SK-N-MC (cell line): ENCODE data around the gene PLA2G6.

ENCODE experiments used
- DNase-seq: peaks from one replicate; pipeline ENCODE4 v3.0.0-alpha.2; 2011; ENCODE audit warnings: low read depth, low spot score
- H3K27ac ChIP-seq: fragments of 200-600 bp; sonication (generic); 2 replicates; pipeline ENCODE4 v1.5.1; 2016; ENCODE audit warnings: mixed run types
- H3K36me3 ChIP-seq: fragments of 200-600 bp; sonication (generic); 2 replicates; pipeline ENCODE4 v1.6.1; 2017; ENCODE audit warnings: antibody characterized with exemption, low read length, mixed read lengths; ENCODE audit not compliant: insufficient read depth
- H3K4me3 ChIP-seq: fragments of 200-600 bp; sonication (generic); 2 replicates; pipeline ENCODE4 v1.5.1; 2016
- H3K9ac ChIP-seq: fragments of 200-600 bp; sonication (generic); 2 replicates; pipeline ENCODE4 v1.8.0; 2017; ENCODE audit warnings: mixed run types, mixed read lengths; ENCODE audit not compliant: insufficient read length
- H3K9me3 ChIP-seq: fragments of 200-600 bp; sonication (generic); 2 replicates; pipeline ENCODE4 v1.6.1; 2017; ENCODE audit warnings: low read depth, mild to moderate bottlenecking, antibody characterized with exemption, low read length, moderate library complexity, mixed read lengths
- EZH2 ChIP-seq: fragments of 200-600 bp; sonication (generic); IDR thresholded peaks from one replicate; pipeline ENCODE4 v1.6.1; 2017; ENCODE audit warnings: antibody characterized with exemption
- FOXP2 ChIP-seq: optimal IDR thresholded peaks from 2 replicates; pipeline ENCODE3; 2011; ENCODE audit warnings: mild to moderate bottlenecking, moderate library complexity; ENCODE audit not compliant: insufficient read depth; ENCODE audit errors: extremely low read length, control extremely low read depth
- POLR2AphosphoS5 ChIP-seq: IDR thresholded peaks from 2 replicates; pipeline ENCODE4 v1.6.1; 2012; ENCODE audit warnings: mild to moderate bottlenecking, low read depth, low read length, borderline replicate concordance

The PLA2G6 gene

DNA sequence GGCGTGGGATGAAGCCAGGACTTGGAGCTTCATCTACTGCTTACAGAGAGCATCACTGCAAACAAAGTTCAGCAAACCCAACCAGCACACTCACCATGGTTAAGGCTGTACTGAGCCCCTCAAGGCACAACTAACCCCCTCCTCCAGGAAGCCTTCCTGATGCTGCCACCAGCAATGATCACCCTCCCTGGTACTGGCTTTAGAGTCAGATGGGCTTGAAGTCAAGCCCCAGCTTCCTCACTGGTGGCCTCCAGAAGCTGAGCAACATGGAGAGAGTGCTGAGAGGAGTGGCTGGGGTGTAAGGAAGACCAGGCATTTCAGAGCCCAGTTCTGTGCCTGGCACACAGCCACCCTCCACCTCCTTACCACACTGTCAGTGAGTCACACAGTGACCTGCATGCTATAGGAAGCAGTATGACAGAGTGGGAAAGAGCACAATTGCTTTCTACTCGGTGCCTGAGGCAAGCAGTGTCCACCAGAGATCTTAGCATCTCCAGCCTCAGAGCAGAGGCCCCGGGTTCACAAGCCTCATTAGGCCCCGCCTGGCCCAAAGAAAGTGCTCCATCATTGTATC lies 46.4 kb downstream of the PLA2G6 start:
- no peak for DNase-seq
- H3K4me3 ChIP-seq: no peak overlapping the region
- TF ChIP-seq EZH2 (no peak), FOXP2 (no peak), POLR2AphosphoS5 (no peak)
- H3K36me3 ChIP-seq: no peaks in the 10 kb centered on the region
- no peaks in the 10 kb centered on the region for H3K9me3 ChIP-seq
- no peak overlapping the region for H3K27ac ChIP-seq
- no peak overlapping the region for H3K9ac ChIP-seq

DNA sequence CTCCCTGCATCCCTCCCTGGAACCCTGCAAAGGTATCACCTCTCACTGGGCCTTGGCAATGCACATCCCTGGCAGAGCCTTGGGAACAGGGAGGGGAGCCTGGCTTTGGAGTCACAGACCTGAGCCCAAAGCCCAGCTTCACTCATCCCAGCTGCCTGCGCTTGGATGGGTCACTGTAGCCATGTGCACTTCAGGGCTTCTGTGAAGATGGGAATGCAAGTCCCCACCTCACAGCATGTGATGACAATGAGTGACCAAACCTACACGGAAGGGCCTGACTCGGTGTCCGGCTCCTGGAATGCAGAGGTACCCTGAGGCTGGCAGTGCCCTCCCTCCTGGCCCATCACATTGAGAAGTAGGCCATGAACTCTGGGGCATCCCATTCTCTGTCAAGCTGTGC lies 48.3 kb downstream of the PLA2G6 start:
- Histone ChIP-seq H3K36me3 (no peaks in the 10 kb centered on the region), H3K4me3 (no peak overlapping the region), H3K9ac (no peak overlapping the region)

DNA sequence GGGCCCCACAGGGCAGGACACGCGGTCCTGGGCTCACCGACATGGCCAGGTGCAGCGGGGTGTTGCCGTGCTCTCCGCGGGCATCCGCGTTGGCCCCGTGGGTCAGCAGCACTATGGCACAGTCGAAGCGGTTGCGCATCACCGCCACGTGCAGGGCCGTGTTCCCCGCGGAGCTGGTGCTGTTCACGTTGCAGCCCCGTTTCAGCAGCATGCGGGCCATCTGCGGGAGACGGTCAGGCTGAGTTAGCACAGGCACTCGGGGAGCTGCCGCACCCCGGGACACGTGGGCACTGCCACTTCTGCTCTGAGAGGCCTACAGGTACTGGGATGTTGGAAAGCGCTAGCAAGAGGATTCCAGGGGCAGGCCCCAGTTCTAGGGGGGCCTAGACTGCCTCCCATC lies 48.8 kb downstream of the PLA2G6 start:
- Histone ChIP-seq H3K9ac (no peak overlapping the region), H3K27ac (no peak overlapping the region), H3K4me3 (no peak overlapping the region), H3K9me3 (no peaks in the 10 kb centered on the region), H3K36me3 (no peaks in the 10 kb centered on the region)
- no peak for DNase-seq
- no peak for TF ChIP-seq FOXP2
- TF ChIP-seq POLR2AphosphoS5: no peak
- no peak for TF ChIP-seq EZH2

More for the DNA sequence above, 48.3 kb downstream of the PLA2G6 start:
- H3K27ac ChIP-seq: no peak overlapping the region
- no peak for DNase-seq
- no peaks in the 10 kb centered on the region for H3K9me3 ChIP-seq
- TF ChIP-seq FOXP2: no peak
- no peak for TF ChIP-seq EZH2
- TF ChIP-seq POLR2AphosphoS5: no peak

DNA sequence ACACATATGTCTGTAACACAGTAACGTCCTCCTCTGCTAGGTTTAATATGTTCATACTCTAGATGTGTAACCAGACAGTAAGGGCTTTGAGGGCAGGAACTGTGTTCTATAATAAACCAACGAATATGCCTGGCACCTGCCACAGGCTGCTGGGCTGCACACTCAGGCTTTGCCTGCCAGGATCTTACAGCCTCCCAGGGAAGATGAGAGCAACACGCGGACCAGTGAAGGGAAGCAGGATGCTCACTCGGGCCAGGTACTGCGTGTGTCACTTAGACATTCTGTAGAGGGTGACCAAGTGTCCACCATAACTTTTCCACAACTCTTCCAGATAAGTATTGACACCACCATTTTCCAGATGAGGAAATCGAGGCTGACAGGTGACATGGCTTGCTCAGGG lies 49.5 kb downstream of the PLA2G6 start:
- DNase-seq: no peak

DNA sequence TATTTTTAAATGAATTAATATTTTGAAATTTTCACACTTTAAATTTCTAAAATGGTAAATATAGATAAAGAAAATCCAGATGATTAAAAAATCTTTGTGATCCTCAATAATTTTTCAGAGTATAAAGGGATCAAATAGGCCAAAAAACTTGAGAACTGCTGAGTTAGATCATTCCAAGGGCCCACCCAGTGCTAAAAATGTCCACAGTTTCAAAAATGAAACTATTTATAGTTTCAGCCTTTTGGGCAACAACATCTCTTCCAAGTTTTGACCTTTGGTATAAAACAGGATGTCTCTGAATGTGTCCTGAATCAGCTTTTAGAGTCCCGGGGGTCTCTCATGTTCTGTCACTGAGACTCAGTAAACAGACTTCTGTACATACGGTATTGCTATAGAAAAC lies 50.2 kb downstream of the PLA2G6 start:
- Histone ChIP-seq H3K9ac (no peak overlapping the region), H3K4me3 (no peak overlapping the region), H3K27ac (no peak overlapping the region), H3K36me3 (no peaks in the 10 kb centered on the region), H3K9me3 (no peaks in the 10 kb centered on the region)
- DNase-seq: no peak
- TF ChIP-seq EZH2: no peak
- TF ChIP-seq FOXP2: no peak

More for the DNA sequence above, 49.5 kb downstream of the PLA2G6 start:
- Histone ChIP-seq H3K36me3 (no peaks in the 10 kb centered on the region), H3K9me3 (no peaks in the 10 kb centered on the region), H3K9ac (no peak overlapping the region), H3K4me3 (no peak overlapping the region), H3K27ac (no peak overlapping the region)
- TF ChIP-seq POLR2AphosphoS5 (no peak), EZH2 (no peak), FOXP2 (no peak)

DNA sequence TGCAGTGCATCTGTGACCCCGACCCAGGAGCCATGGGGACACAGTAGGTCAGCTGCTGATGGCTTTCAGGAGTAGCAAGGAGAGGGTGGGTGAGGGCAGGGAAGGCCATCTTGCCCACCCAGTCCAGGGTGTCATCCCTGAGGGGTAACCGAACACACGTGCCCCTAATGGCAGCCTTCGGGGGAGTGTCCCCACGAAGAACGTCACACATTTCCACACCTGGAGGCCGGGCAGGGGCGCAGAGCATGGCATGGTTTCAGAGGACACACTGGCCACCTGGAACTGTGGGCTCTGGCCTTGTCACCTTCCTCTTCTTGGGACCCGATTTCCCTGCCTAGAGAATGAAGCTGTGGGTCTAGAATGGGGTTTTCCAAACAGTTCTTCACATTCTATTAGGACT lies 51.8 kb downstream of the PLA2G6 start:
- no peak for DNase-seq
- H3K27ac ChIP-seq: no peak overlapping the region
- no peak overlapping the region for H3K4me3 ChIP-seq
- no peak for TF ChIP-seq FOXP2
- TF ChIP-seq EZH2: no peak
- TF ChIP-seq POLR2AphosphoS5: no peak
- H3K9ac ChIP-seq: no peak overlapping the region
- no peaks in the 10 kb centered on the region for H3K36me3 ChIP-seq
- H3K9me3 ChIP-seq: no peaks in the 10 kb centered on the region

DNA sequence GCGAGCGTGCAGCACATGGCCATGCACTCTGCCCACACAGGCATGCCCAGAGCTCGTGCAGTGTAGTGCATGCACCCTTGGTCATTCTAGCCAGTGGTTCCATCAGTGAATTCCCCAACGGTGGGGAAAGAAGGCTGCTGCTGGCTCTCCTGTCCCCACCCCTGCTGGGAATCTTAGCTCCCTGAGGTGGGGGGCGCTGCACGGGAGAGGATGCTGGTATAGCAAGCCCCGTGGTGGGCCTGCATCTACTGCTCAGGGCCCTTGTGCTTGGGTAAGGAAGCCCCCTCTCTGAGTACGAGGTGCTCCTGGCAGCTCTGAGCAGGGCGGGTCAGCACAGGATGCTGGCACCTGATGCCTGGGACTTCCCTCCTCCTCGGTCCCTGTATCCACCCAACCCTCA lies 52.6 kb downstream of the PLA2G6 start:
- no peaks in the 10 kb centered on the region for H3K9me3 ChIP-seq
- no peak overlapping the region for H3K27ac ChIP-seq
- DNase-seq: no peak
- no peaks in the 10 kb centered on the region for H3K36me3 ChIP-seq
- H3K9ac ChIP-seq: no peak overlapping the region
- H3K4me3 ChIP-seq: no peak overlapping the region
- no peak for TF ChIP-seq EZH2
- TF ChIP-seq FOXP2: no peak
- TF ChIP-seq POLR2AphosphoS5: no peak

DNA sequence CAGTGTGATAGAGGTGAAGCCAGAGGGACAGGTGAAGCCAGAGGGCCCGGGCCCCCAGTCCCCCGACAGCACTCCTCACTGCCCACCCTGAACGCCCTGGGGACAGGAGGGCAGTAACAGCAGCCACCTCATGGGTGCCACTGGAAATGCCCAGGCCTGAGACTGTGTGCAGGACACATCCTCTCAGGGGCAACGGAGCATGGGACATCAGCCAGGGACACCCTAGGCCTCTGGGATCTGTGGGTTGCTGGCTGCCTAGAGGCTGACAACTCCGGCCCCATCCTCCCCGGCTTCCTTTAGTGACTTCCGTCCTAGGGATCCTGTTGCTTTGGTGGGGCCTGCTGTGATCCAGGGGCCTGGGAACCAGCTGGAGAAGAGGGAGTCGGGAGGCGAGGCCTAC lies 53.8 kb downstream of the PLA2G6 start:
- Histone ChIP-seq H3K9me3 (no peaks in the 10 kb centered on the region), H3K4me3 (no peak overlapping the region), H3K9ac (no peak overlapping the region), H3K27ac (no peak overlapping the region), H3K36me3 (no peaks in the 10 kb centered on the region)
- DNase-seq: no peak
- no peak for TF ChIP-seq EZH2
- no peak for TF ChIP-seq FOXP2
- no peak for TF ChIP-seq POLR2AphosphoS5

DNA sequence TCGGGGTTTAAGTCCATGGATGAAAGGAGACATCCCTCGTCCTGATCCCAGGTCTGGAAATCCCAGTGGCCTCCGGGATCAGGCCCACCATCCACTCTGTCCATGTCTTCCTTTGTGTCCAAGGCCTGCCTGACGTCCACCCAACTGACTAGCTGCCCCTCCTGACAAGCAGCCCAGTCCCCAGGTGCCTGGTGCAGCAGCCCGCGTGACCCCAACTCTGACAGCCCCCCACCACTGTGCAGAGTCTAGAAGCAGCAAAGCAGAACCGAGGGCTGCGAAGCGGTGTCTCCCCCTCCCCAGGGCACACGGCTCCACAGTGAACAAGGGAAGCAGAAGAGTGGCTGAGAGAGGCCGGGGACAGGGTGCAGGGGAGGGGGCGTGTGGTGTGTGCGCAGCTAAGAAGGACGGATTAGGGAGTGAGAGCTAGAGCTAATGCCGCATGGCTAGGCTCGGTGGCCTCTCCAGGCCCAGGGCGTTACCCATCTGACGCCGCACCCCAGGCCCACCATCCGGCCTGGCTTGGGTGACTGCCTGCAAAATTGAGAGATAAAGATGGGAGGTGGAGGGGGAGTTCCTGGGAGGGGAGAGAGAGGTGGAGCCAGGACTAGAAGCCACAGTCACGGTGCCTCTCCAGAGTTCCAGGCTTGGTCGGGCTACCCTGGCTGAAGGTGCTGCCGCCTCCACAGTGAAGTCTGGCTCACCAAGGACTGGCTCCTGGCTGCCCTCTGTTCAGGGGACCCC lies 54.5 kb downstream of the PLA2G6 start:
- H3K9me3 ChIP-seq: no peaks in the 10 kb centered on the region
- H3K4me3 ChIP-seq: no peak overlapping the region
- no peaks in the 10 kb centered on the region for H3K36me3 ChIP-seq
- H3K27ac ChIP-seq: no peak overlapping the region
- TF ChIP-seq EZH2 (no peak), FOXP2 (no peak), POLR2AphosphoS5 (no peak)
- H3K9ac ChIP-seq: no peak overlapping the region
- no peak for DNase-seq
